ENCODE measurements around the gene HOXC4.

Gene HOXC4

DNA sequence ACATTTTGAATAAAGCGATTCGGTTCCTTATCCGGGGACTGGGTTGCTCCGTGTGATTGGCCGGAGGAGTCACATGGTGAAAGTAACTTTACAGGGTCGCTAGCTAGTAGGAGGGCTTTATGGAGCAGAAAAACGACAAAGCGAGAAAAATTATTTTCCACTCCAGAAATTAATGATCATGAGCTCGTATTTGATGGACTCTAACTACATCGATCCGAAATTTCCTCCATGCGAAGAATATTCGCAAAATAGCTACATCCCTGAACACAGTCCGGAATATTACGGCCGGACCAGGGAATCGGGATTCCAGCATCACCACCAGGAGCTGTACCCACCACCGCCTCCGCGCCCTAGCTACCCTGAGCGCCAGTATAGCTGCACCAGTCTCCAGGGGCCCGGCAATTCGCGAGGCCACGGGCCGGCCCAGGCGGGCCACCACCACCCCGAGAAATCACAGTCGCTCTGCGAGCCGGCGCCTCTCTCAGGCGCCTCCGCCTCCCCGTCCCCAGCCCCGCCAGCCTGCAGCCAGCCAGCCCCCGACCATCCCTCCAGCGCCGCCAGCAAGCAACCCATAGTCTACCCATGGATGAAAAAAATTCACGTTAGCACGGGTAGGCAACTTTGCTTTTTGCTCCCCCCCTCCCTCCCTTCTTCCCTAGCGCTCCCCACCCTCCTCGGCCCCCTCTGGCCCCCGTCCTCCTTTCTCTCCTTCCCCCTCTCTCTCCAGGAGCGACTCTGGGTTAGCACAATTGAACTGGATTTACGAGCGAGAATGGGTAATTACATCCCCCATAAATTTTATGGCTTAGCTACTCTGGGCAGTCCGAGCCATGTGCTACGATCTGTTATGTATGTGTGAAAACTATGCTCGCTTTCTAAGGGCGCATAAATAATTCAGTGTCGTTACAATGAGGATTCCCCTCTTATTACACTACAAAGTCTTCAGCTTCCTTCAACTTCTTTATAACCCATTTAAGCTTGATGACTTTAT, at the start of gene HOXC4:
Gene HOXC4, plus strand, starts transcription at position 85 of the 991 bp plus-strand sequence. Its CDS starts 88 bp downstream, at position 173.
- DNase-seq: no peak

DNA sequence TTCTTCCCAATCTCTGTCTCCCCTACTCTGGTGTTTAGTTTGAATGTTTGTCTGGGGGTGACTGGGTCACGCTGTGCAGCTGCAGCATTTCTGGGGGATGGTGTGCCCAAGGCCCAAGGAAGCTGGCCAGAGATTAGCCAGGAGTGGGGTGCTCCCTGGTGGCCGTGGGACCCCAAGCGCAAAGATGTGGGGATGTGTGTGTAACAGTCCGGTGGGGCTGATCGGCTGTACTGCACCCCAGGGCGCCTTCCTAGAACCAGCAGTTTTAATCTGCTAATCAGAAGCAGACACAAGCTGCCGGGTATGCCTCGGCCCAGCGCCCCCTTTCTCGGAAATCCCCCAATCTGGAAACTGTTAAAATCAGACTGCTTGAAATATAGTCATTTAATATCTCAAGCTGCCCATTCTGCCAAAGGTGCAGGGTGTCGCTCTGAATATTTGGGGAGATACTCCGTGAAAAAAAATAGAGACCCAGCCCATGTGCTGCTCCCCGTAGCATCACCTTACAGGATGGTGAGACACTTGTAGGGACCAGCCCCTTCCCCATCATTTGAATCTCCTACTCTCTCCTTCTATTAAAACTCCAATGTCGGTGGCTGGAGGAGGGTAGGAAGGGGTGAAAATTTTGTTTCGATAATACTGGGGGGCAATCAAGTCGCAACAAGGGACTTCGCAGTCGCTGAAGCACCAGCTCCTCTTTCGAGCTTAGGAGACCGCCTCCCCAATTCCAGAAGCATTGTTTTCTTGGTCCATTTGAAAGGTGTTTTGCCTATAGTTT, 49.4 kb upstream of the HOXC4 start:
- no peak for DNase-seq

DNA sequence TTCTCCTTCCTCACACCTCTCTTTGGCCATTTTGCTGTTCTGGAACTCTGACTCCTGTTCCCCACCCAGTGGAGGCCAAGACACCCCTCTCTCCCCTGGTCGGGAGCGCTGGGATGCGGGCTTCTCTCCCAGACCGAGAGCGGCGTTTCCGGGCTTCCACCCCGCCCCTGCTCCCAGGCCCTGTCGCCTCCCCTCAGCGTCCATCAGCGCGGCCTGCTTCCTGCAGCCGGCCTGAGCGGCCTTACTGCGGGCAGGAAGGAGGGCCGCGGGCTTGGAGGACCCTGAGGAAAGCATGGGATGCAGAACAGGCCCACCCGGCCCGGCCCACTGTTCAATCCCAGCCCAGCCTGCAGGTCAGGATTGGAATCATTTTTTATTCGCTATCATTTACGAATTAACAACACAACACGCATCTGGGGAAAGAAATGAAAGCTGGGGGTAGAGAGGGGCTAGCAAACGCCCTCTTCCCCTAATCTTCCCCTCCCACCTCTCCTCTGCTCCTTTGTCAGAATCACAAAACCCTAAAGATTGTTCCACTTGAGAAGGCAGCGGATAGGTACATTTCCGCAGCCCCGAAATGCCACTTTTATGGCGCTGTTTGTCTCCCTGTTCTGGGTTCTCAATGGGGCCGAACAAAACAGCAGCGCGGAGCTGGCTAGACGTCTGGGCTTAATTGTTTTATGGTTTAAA, 48.6 kb upstream of the HOXC4 start:
- no peak for DNase-seq

GRCh38 chr12:54005531-54005852, 48.1 kb upstream of the HOXC4 start:
- no peak for DNase-seq

- peak; percentile 89 for DNase-seq
These were observed 47.6 kb upstream of the HOXC4 start for GRCh38 chr12:54005853-54006558.

GRCh38 chr12:54006559-54007220, 46.9 kb upstream of the HOXC4 start:
- no peak for DNase-seq

DNA sequence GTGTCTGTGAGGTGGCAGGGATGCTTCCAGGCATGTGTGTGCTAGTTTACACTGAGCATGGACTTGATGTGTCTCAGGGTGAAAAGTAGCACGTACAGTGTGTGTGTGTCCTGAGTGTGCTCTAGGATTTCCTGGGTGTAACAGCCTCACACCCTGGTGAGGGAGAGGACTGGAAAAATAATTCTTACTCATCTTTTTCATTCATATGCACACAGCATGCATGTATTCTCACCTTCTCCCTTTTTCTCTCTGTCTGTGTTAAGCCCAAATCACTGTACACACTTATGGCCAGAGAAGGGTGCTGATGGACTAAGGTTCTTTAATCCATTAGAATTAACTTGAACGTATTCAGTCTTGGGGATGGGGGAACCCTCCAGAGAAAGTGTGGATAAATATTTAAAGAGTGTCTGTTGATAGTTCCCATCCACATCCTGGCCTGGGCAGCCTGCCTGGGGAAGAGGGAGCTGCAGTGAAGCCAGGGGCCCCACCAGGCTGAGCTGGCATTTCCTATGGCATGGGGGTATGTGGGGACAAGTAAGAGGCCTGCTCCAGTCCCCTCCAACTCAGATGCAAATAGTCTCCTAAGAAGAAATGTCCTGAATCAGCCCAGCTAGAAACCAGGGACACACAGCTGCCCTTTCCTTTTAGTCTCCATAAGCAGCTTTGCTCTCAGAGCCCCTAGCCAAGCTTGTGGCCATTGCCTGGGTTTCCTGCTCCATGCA, 45.9 kb upstream of the HOXC4 start:
- DNase-seq: no peak

DNA sequence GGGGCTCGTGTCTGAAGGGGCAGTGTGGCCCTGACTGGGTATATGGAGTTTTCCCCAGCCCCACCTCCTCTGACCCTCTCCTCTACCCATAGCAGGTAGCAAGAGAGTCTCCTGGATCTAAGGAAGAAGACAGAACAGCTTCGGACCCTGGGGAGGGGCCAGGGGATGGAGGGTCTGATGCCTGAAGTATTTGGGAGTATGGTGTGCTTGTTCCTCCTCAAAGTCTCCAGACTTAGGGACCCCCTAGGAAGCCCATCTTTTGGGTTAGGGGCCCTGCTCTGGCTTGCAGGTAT, 45.4 kb upstream of the HOXC4 start:
- no peak for DNase-seq

- DNase-seq: no peak
These were observed 44.2 kb upstream of the HOXC4 start for GRCh38 chr12:54009171-54010052.

DNA sequence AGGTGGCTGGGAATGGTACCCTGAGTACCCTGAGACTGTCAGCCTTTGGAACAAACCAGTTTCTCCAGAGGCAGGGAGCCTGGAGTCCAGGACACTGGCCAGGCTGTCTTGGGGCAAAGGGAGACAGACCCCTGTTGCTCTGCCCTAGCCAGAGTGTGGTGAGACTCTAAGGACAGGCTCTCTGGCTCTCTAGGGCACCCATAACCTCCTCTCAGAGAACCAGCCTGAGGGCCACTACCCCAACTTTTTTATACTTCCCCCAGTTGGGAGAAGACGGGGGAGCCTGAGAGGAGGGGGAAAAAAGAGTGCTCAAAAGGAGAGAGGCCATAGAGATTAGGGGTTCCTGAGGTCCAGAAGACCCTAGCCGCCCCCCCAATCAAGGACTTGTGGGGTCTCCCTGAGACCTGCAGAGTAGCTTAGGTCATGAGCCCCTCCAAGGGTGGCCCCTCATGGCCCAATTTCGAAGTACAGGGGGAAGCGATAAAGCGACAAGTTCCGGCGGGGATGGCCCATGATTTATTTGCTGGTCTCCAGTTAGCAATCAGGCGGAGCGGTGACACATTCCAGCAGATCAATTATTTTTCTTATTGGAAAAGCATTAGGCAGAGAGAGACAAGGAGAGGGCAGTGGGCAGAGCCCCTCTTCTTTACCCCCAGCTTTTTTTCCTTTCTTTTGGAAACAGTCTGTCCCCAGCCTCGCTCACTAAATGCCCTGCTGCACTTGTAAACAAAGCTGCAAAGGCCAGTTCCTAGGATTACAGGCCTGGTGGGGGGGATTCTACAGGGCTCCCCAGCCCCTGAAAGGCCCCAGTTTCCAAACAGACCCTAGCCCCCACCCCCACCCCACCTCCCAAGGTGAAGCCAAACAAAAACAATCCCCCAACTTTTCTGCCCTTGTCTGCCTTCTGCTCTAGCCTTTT, 43.3 kb upstream of the HOXC4 start:
- no peak for DNase-seq

DNA sequence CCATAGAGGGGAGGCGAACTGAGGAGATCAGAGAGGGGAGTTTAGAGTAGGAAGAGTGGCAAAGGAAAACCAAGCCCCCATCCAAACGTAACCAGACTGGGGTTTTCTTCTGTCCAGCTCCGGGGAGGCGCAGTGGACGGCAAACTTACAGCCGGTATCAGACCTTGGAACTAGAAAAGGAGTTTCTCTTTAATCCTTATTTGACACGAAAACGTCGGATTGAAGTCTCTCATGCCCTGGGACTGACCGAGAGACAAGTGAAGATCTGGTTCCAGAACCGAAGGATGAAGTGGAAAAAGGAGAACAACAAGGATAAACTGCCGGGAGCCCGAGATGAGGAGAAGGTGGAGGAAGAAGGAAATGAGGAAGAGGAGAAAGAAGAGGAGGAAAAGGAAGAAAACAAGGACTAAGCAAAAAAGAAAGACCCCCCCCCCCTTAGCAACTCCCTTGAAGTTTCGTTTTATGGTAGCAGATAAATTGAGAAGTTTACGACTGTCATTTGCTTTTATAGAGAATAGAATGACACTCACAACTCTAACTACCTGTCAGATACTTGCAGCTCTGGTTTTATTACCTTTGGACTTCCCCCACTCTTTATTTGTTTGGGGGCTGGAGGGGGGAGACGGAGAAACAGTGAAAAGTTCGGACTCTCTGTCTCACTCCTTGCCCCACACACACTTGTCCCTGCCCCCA, 42.5 kb upstream of the HOXC4 start:
- no peak for DNase-seq

DNA sequence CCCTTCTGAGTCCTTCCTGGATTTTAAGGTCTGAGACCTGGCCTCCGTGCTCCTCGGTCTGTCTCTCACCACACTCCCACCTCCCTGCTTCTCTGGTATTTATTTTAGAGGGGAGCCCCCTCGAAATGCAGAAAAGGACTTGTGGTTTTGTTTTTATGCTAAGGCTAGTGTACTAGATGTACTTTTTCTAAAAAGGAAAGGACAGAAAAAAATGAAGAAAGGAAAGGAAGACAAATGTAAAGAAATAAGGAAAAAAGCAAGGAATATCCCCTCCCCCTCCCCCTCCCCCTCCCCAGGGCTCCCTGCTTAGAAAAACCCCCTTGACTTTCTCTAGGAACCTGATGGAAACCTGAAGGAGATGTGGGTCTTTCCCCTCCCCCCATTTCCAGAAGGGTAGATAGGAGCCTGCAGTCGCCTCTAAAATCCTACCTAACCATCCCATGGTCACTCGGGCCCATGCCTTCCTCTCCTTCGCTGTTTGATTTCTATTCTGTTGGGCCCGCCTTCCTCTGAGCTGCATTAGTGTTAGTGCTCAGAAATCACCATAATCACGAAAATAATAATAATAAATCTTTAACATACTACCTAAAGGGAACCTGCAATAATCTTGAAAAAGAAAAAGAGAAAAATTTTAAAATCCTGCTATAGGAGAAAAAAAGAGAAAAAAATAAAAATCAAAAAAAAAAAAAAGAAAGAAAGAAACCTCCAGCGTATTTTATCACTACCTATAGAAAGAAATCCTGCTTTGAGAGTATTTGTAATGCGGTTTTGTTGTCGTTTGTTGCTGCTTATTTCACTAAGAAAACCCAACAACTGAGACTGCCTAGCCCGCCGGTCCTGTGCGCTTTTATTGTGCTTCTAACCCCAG, 41.7 kb upstream of the HOXC4 start:
- DNase-seq: no peak

DNA sequence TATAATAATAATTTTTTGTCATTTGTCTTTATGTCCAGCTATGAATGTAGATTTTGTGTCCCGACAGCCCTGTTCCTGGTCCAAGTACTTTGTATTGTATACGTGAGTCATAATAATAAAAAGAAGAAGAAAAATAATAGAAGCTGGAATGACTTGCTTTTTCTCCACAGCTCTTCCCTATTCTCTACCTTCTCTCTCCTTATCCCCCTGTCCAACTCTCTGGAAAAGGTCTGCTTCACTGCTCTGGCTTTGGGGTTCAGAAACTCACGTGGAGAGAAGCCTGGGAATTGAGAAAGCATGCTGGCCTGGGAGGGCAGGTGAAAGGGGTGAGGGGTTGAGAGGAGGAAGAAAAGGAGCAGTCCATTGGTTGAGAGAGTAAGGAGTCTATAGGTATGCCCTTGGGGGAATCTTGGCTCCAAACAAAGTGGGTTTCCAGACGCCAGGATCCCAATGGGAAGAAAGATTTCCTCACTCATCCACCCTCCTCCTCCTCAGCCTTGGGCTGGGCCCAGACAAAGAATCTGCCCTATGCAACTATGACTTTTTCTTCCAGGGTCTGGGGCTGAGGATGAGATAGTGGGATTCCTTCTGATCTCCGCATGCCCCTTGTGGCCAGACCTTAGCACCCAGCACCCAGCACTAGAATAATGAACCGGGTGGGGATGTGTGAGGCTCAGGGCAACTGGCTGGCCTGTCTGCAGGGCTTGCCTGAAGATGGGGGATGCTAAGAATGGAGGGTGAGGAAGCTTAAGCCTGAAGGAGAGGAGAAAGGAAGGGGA, 40.8 kb upstream of the HOXC4 start:
- DNase-seq: no peak

- DNase-seq: no peak
These were observed 39.1 kb upstream of the HOXC4 start for GRCh38 chr12:54014377-54015017.

GRCh38 chr12:54015018-54015931, 38.4 kb upstream of the HOXC4 start:
- no peak for DNase-seq
